GM12878 (cell line): Measurements from ENCODE around the gene SULT1A3. TPM values are rescaled to one million over a fixed set of nuclear protein-coding genes. Genes with fewer than 3 reads are reported as not detected.

ENCODE experiments used
- ATAC-seq: fragments of 200-7000 bp; cut with Tn5 transposase; 3 replicates; pipeline ENCODE4 v1.9.1; 2020; ENCODE audit warnings: mild to moderate bottlenecking, moderate library complexity
- BruUV-seq: library from RNA; stranded (reverse); fragments of 400-500 nt; replicated peaks from 2 replicates; lab custom pipeline; 2021; lab: Mats Ljungman, UMichigan
- CTCF ChIA-PET: fragments of 300-600 bp; sonication (Branson Sonifier 250); formaldehyde crosslinking; extraction: SDS; loops from one replicate; lab custom pipeline; 2021; ENCODE audit warnings: inconsistent platforms; lab: Yijun Ruan, JAX
- POLR2A ChIA-PET: fragments of 350-600 bp; formaldehyde crosslinking; extraction: SDS; loops from one replicate; lab custom pipeline; 2021; ENCODE audit warnings: inconsistent platforms; lab: Charles Lee
- RAD21 ChIA-PET: fragments of 300-600 bp; sonication (Branson Sonifier 250); formaldehyde crosslinking; loops from one replicate; lab custom pipeline; 2023; ENCODE audit warnings: antibody characterized with exemption; ENCODE audit not compliant: unreplicated experiment; lab: Charles Lee
- SMC1A ChIA-PET: fragments of 300-600 bp; sonication (Branson Sonifier 250); formaldehyde crosslinking; loops from one replicate; lab custom pipeline; 2023; ENCODE audit not compliant: unreplicated experiment, uncharacterized antibody; lab: Charles Lee
- DNase-seq: peaks from one replicate; pipeline ENCODE4 v3.0.0-alpha.2; 2011; ENCODE audit warnings: low read depth, low spot score
- FAIRE-seq: peaks from 3 replicates; lab custom pipeline; 2011; peaks lifted over from hg19 to GRCh38; lab: Jason Lieb, UNC
- H2AFZ ChIP-seq: 2 replicates; pipeline ENCODE4 v1.6.0; 2011; ENCODE audit warnings: low read depth, low read length, control low read depth; ENCODE audit not compliant: control insufficient read depth
- H3K27ac ChIP-seq: 2 replicates; pipeline ENCODE4 v1.5.1; 2011; ENCODE audit warnings: control low read depth; ENCODE audit not compliant: control insufficient read depth, insufficient read depth
- H3K27me3 ChIP-seq, 2 experiments: replicated peaks in 1 of 2; 2 replicates each; pipeline versions ENCODE4 v1.6.0 to v1.6.1; 2011; ENCODE audit warnings: low read length in 1 of 2; ENCODE audit not compliant: control insufficient read depth in 2 of 2, insufficient read depth in 2 of 2
- H3K36me3 ChIP-seq, 2 experiments: 2 replicates each; pipeline ENCODE4 v1.5.1; 2011; ENCODE audit warnings: low read length in 1 of 2; ENCODE audit not compliant: control insufficient read depth in 2 of 2, insufficient read depth in 2 of 2
- H3K4me1 ChIP-seq: 2 replicates; pipeline ENCODE4 v1.6.1; 2011; ENCODE audit warnings: mild to moderate bottlenecking, low read length, moderate library complexity, mixed read lengths; ENCODE audit not compliant: control insufficient read depth, insufficient read depth
- H3K4me2 ChIP-seq: 2 replicates; pipeline ENCODE4 v1.6.0; 2011; ENCODE audit warnings: control low read depth; ENCODE audit not compliant: control insufficient read depth, insufficient read depth
- H3K4me3 ChIP-seq: fragments of 200-600 bp; sonication (generic); 2 replicates; pipeline ENCODE4 v1.5.1; 2016
- H3K79me2 ChIP-seq: 2 replicates; pipeline ENCODE4 v1.6.0; 2011; ENCODE audit warnings: low read length; ENCODE audit not compliant: control insufficient read depth, insufficient read depth
- H3K9ac ChIP-seq: 2 replicates; pipeline ENCODE4 v1.8.0; 2011; ENCODE audit warnings: low read length, control low read depth, mixed read lengths; ENCODE audit not compliant: control insufficient read depth, insufficient read depth
- H3K9me3 ChIP-seq: replicated peaks from 3 replicates; pipeline ENCODE4 v1.5.1; 2011; ENCODE audit warnings: mild to moderate bottlenecking, low read length; ENCODE audit not compliant: control insufficient read depth, insufficient read depth
- H4K20me1 ChIP-seq: 2 replicates; pipeline ENCODE4 v1.6.0; 2011; ENCODE audit not compliant: control insufficient read depth, insufficient read depth
- ASH2L ChIP-seq: fragments of 300-600, 200-600 bp; sonication (generic); IDR thresholded peaks from 2 replicates; pipeline ENCODE4 v1.6.1; 2017; ENCODE audit warnings: low read depth, mild to moderate bottlenecking, borderline replicate concordance
- BCL3 ChIP-seq: IDR thresholded peaks from 2 replicates; pipeline ENCODE4 v1.6.1; 2011; ENCODE audit warnings: borderline replicate concordance, low read depth, mild to moderate bottlenecking, moderate library complexity, low read length; ENCODE audit not compliant: insufficient read depth, poor library complexity, severe bottlenecking
- EGR1 ChIP-seq, 2 experiments: IDR thresholded peaks; 1 replicate in 1 of 2; 2 replicates in 1 of 2; pipeline ENCODE4 v1.6.1; 2011 to 2012; ENCODE audit warnings: low read depth in 2 of 2, low read length in 2 of 2, borderline replicate concordance in 1 of 2, mild to moderate bottlenecking in 1 of 2, moderate library complexity in 1 of 2
- HDGF ChIP-seq: fragments of 450-650 bp; IDR thresholded peaks from 2 replicates; pipeline ENCODE4 v1.6.1; 2016; ENCODE audit warnings: antibody characterized with exemption
- IRF4 ChIP-seq: IDR thresholded peaks from 2 replicates; pipeline ENCODE4 v1.6.1; 2011; ENCODE audit warnings: low read depth, low read length
- KDM1A ChIP-seq: fragments of 200-600 bp; sonication (generic); IDR thresholded peaks from 2 replicates; pipeline ENCODE4 v1.6.1; 2016; ENCODE audit warnings: borderline replicate concordance
- NFXL1 ChIP-seq: fragments of 450-650 bp; IDR thresholded peaks from 2 replicates; pipeline ENCODE4 v1.6.1; 2017; ENCODE audit warnings: antibody characterized with exemption, mild to moderate bottlenecking, borderline replicate concordance
- NKRF ChIP-seq: fragments of 450-650 bp; conservative IDR thresholded peaks from 2 replicates; pipeline ENCODE4 v1.6.1; 2017; ENCODE audit warnings: mild to moderate bottlenecking, moderate library complexity
- NR2C1 ChIP-seq: fragments of 450-650 bp; IDR thresholded peaks from 2 replicates; pipeline ENCODE4 v1.6.1; 2017; ENCODE audit warnings: antibody characterized with exemption, mild to moderate bottlenecking, moderate library complexity
- NR2F1 ChIP-seq: fragments of 450-650 bp; conservative IDR thresholded peaks from 2 replicates; pipeline ENCODE4 v1.6.1; 2017; ENCODE audit warnings: mild to moderate bottlenecking
- PAX8 ChIP-seq: fragments of 450-650 bp; IDR thresholded peaks from 2 replicates; pipeline ENCODE4 v1.6.1; 2017; ENCODE audit warnings: mild to moderate bottlenecking, moderate library complexity
- POLR2A ChIP-seq: IDR thresholded peaks from 2 replicates; pipeline ENCODE4 v1.6.1; 2011; ENCODE audit warnings: low read depth, mild to moderate bottlenecking, low read length
- POLR2AphosphoS5 ChIP-seq: IDR thresholded peaks from 2 replicates; pipeline ENCODE4 v1.6.1; 2011; ENCODE audit warnings: mild to moderate bottlenecking, low read length, inconsistent platforms
- RAD21 ChIP-seq: IDR thresholded peaks from 2 replicates; pipeline ENCODE4 v1.6.1; 2011; ENCODE audit warnings: mild to moderate bottlenecking, low read depth, low read length, moderate library complexity; ENCODE audit not compliant: insufficient read depth
- RAD51 ChIP-seq: fragments of 450-650 bp; IDR thresholded peaks from 2 replicates; pipeline ENCODE4 v1.6.1; 2016; ENCODE audit warnings: moderate library complexity, mild to moderate bottlenecking, inconsistent platforms
- RCOR1 ChIP-seq: conservative IDR thresholded peaks from 2 replicates; pipeline ENCODE4 v1.6.1; 2012; ENCODE audit warnings: low read depth, low read length, improper control_type of control experiment
- RFX5 ChIP-seq: IDR thresholded peaks from 2 replicates; pipeline ENCODE4 v1.6.1; 2011; ENCODE audit warnings: low read depth, low read length, improper control_type of control experiment
- RUNX3 ChIP-seq: IDR thresholded peaks from 2 replicates; pipeline ENCODE4 v1.6.1; 2012; ENCODE audit warnings: low read length, inconsistent platforms
- STAT1 ChIP-seq: fragments of 450-650 bp; conservative IDR thresholded peaks from 2 replicates; pipeline ENCODE4 v1.6.1; 2014; ENCODE audit warnings: antibody characterized with exemption, mild to moderate bottlenecking
- TCF12 ChIP-seq: IDR thresholded peaks from 2 replicates; pipeline ENCODE4 v1.6.1; 2011; ENCODE audit warnings: low read depth, mild to moderate bottlenecking, low read length
- TCF3 ChIP-seq: IDR thresholded peaks from 2 replicates; pipeline ENCODE4 v1.6.1; 2012; ENCODE audit warnings: low read depth, mild to moderate bottlenecking, low read length, borderline replicate concordance; ENCODE audit not compliant: insufficient read depth
- ZBED1 ChIP-seq: IDR thresholded peaks from 2 replicates; pipeline ENCODE4 v1.6.1; 2016; ENCODE audit warnings: borderline replicate concordance
- WGBS: methylation state at CpG from one replicate; pipeline ENCODE4 v1.1.6; 2016; ENCODE audit warnings: low lambda C conversion rate; ENCODE audit not compliant: insufficient replicate concordance, insufficient coverage; ENCODE audit errors: missing lambda C conversion rate; 5-methylcytosine and 5-hydroxymethylcytosine counted together
- in situ Hi-C: fragments of 300-500 bp; cut with MboI; formaldehyde crosslinking; loops from 9 replicates; pipeline ENCODE4 v1.14.3; 2018; ENCODE audit warnings: mixed read lengths
- intact Hi-C: fragments of 100-400 bp; cut with micrococcal nuclease; formaldehyde crosslinking; loops from one replicate; pipeline ENCODE4 v1.14.2; 2022; ENCODE audit not compliant: unreplicated experiment
- polyA plus RNA-seq, 11 experiments: library from polyadenylated mRNA; depleted of rRNA in 4 of 11; unstranded in 6 of 11; stranded (reverse) in 5 of 11; fragments of >200 nt; fragmentation: Nextera tagmentation in 4 of 11; fragmentation: Illumina TruSeq in 1 of 11; extraction: Ambion mirVana in 4 of 11; extraction: Trizol in 1 of 11; gene quantifications; 1 replicate in 1 of 11; 2 replicates in 10 of 11; pipeline versions ENCODE4 v1.2.1 to v1.2.3, GENCODE V29; 2011 to 2016; ENCODE audit warnings: inconsistent platforms in 2 of 11, missing spikeins in 2 of 11, low read depth in 1 of 11
- total RNA-seq, 4 experiments: library from RNA; depleted of rRNA in 3 of 4; stranded (reverse); fragments of >200 nt in 3 of 4; fragmentation: Illumina TruSeq in 1 of 4; extraction: Trizol in 1 of 4; gene quantifications; 2 replicates each; pipeline versions ENCODE4 v1.2.1 to v1.2.3, GENCODE V29; 2013 to 2021

The SULT1A3 gene
- total and polyA plus RNA-seq, 10 of the 15 experiments (the other 5 are each of a cell fraction or from before 2014, with no cell fraction given) = 3.3 to 15.8 (median 6.2) TPM

- peak; percentile 51 for ATAC-seq
- TF ChIP-seq RUNX3 (no peak), NR2F1 (peak; percentile 70), RAD21 (no peak), NR2C1 (0 out of 2 replicates have a peak, but pooled peaks have one; percentile 24), IRF4 (no peak), PAX8 (no peak), ASH2L (no peak), TCF12 (peak; percentile 6; the same call in 1 of the 2 replicates), NKRF (peak; percentile 83; the same call in 1 of the 2 replicates), HDGF (no peak), KDM1A (no peak), RAD51 (no peak), EGR1 (IDR thresholded peaks at IDR 0.05; ENCODE audit: borderline replicate concordance in 1 of 2, low read depth in 2 of 2, low read length in 2 of 2) (peak in 1 of 2 experiments; percentile 60; a peak in 1 of 3 replicates), NFXL1 (peak; percentile 95), BCL3 (peak; percentile 10), RFX5 (no peak), RCOR1 (no peak), TCF3 (0 out of 2 replicates have a peak, but pooled peaks have one; percentile 11), POLR2AphosphoS5 (peak; percentile 73), STAT1 (no peak), POLR2A (peak; percentile 62), ZBED1 (peak; percentile 37; the same call in 1 of the 2 replicates)
These were observed 15.6 kb upstream of the SULT1A3 start, which contains the start of gene CORO1A for GRCh38 chr16:30183233-30184095. TSS of gene CORO1A (plus strand) at chr16:30183602. CDS start at chr16:30185210, 1,608 bp downstream.

More at GRCh38 chr16:30183233-30184095, 15.6 kb upstream of the SULT1A3 start, which contains the start of gene CORO1A:
- POLR2A ChIA-PET = interaction anchor here (0.6 to 5.2 kb wide), 10 partner anchors 12 to 449 kb away, joined by 3 to 59 read pairs (median 4); partner anchors contain the start of genes CD2BP2, MAPK3, PPP4C and TBC1D10B
- H4K20me1 ChIP-seq = no peaks in the 10 kb centered on the region
- SMC1A ChIA-PET = interaction anchor here (0.9 to 4.0 kb wide), 5 partner anchors 32 to 91 kb away, joined by 3 to 30 read pairs (median 3); partner anchors contain the start of gene TBX6
- in situ Hi-C loops = loop anchor here (10.0 kb wide), 2 partner anchors 451 to 511 kb away; partner anchors contain the start of gene SRCAP
- peak within 1 kb of the TSS; percentile 100 for H3K4me2 ChIP-seq
- CTCF ChIA-PET = interaction anchor here (1.1 to 4.9 kb wide), 6 partner anchors 40 to 234 kb away, joined by 3 to 45 read pairs (median 4); partner anchors contain the start of genes TBX6 and ZNF48
- H3K9me3 ChIP-seq = no peaks in the 10 kb centered on the region
- FAIRE-seq = no peak
- peak within 1 kb of the TSS; percentile 62 for H2AFZ ChIP-seq
- peaks cover 28% of the 10 kb centered on the region for H3K4me1 ChIP-seq
- peaks cover 17 to 29% of the 10 kb centered on the region in 2 experiments for H3K36me3 ChIP-seq
- peak within 1 kb of the TSS; percentile 99 for H3K9ac ChIP-seq
- H3K27me3 ChIP-seq = no peaks in the 10 kb centered on the region
- peak within 1 kb of the TSS; percentile 96 for H3K4me3 ChIP-seq
- BruUV-seq = no TSS peak
- peaks cover 55% of the 10 kb centered on the region for H3K79me2 ChIP-seq
- DNase-seq = peak; percentile 32
- peak within 1 kb of the TSS; percentile 100 for H3K27ac ChIP-seq
- 2% methylated on average over 39 of the region's 81 CpGs for WGBS
- RAD21 ChIA-PET = interaction anchor here (0.6 to 2.6 kb wide), 10 partner anchors 59 to 599 kb away, joined by 3 to 20 read pairs (median 3); partner anchors contain the start of genes ALDOA, DCTPP1 and TBX6
- intact Hi-C loops = no loop called here
